GM19099 (cell line): ENCODE data around the gene SMARCA5.
A peak's percentile ranks its signal among the peaks of the same experiment; 100 is the strongest.

Experiments used
- POLR2A ChIP-seq: IDR thresholded peaks from 3 replicates; pipeline ENCODE4 v1.6.1; 2011; ENCODE audit warnings: low read depth; ENCODE audit not compliant: insufficient read length; ENCODE audit errors: extremely low read depth

Gene SMARCA5

GRCh38 chr4:143513314-143514168, at the start of gene SMARCA5:
Gene SMARCA5, plus strand, starts transcription at chr4:143513702. Its CDS starts 223 bp downstream, at chr4:143513925.
- TF ChIP-seq POLR2A, result peak; percentile 82

GRCh38 chr4:143473334-143474126, 40.0 kb upstream of the SMARCA5 start:
- no peak for TF ChIP-seq POLR2A

GRCh38 chr4:143477487-143477886, 36.0 kb upstream of the SMARCA5 start:
- TF ChIP-seq POLR2A, result no peak

GRCh38 chr4:143481361-143481760, 32.1 kb upstream of the SMARCA5 start:
- TF ChIP-seq POLR2A, result no peak

- TF ChIP-seq POLR2A, result no peak
Observed at GRCh38 chr4:143482840-143483239, 30.7 kb upstream of the SMARCA5 start.

- TF ChIP-seq POLR2A, result no peak
Observed at GRCh38 chr4:143486314-143486713, 27.2 kb upstream of the SMARCA5 start.

- no peak for TF ChIP-seq POLR2A
Observed at GRCh38 chr4:143488687-143489086, 24.8 kb upstream of the SMARCA5 start.

- no peak for TF ChIP-seq POLR2A
Observed at GRCh38 chr4:143489106-143489505, 24.4 kb upstream of the SMARCA5 start.

- no peak for TF ChIP-seq POLR2A
Observed at GRCh38 chr4:143498021-143498420, 15.5 kb upstream of the SMARCA5 start.

- no peak for TF ChIP-seq POLR2A
Observed at GRCh38 chr4:143502231-143502630, 11.3 kb upstream of the SMARCA5 start.

- TF ChIP-seq POLR2A, result no peak
Observed at GRCh38 chr4:143506031-143506430, 7.5 kb upstream of the SMARCA5 start.

GRCh38 chr4:143511906-143512305, 1.6 kb upstream of the SMARCA5 start:
- no peak for TF ChIP-seq POLR2A

GRCh38 chr4:143512978-143513313, 556 bp upstream of the SMARCA5 start:
- TF ChIP-seq POLR2A, result no peak

- TF ChIP-seq POLR2A, result no peak
Observed at GRCh38 chr4:143514169-143514495, 630 bp downstream of the SMARCA5 start.

- TF ChIP-seq POLR2A, result no peak
Observed at GRCh38 chr4:143514497-143514896, 995 bp downstream of the SMARCA5 start.

GRCh38 chr4:143514901-143515300, 1.4 kb downstream of the SMARCA5 start:
- no peak for TF ChIP-seq POLR2A

- TF ChIP-seq POLR2A, result no peak
Observed at GRCh38 chr4:143515905-143516304, 2.4 kb downstream of the SMARCA5 start.

GRCh38 chr4:143517764-143518163, 4.3 kb downstream of the SMARCA5 start:
- no peak for TF ChIP-seq POLR2A
